ENCODE data around the gene SPOCK1.

DNA sequence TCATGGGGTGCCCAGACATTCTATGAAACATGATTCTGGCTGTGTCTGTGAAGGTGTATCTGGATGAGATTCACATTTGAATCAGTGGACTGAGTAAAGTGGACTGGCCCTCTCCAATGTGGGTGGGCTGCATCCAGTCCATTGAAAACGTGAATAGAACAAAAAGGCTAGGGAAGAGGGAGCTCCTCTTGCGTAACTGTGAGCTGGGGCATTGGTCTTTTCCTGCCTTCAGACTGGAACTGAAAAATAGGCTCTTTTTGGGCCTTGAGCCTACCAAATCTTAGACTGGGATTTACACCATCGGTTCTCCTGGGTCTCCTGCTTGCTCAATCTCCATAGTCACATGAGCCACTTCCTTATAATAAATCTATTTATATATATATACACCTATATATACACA is 170.1 kb downstream of the SPOCK1 start:
- TF ChIP-seq, protein P1, sequence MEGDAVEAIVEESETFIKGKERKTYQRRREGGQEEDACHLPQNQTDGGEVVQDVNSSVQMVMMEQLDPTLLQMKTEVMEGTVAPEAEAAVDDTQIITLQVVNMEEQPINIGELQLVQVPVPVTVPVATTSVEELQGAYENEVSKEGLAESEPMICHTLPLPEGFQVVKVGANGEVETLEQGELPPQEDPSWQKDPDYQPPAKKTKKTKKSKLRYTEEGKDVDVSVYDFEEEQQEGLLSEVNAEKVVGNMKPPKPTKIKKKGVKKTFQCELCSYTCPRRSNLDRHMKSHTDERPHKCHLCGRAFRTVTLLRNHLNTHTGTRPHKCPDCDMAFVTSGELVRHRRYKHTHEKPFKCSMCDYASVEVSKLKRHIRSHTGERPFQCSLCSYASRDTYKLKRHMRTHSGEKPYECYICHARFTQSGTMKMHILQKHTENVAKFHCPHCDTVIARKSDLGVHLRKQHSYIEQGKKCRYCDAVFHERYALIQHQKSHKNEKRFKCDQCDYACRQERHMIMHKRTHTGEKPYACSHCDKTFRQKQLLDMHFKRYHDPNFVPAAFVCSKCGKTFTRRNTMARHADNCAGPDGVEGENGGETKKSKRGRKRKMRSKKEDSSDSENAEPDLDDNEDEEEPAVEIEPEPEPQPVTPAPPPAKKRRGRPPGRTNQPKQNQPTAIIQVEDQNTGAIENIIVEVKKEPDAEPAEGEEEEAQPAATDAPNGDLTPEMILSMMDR (conservative IDR thresholded peaks at IDR 0.05): no peak
- no peak for TF ChIP-seq EZH2 (IDR thresholded peaks at IDR 0.05; ENCODE audit: low read depth)

Measured in PC-9 (cell line).